HEK293 (cell line): Measurements from ENCODE around the gene ELAVL4.

ENCODE experiments used
- CTCF ChIA-PET: fragments of 350-600 bp; formaldehyde crosslinking; extraction: SDS; loops from one replicate; lab custom pipeline; 2021; ENCODE audit warnings: antibody characterized with exemption; lab: Yijun Ruan, JAX
- POLR2A ChIA-PET: fragments of 300-600 bp; formaldehyde crosslinking; extraction: SDS; loops from one replicate; lab custom pipeline; 2020; ENCODE audit warnings: antibody characterized with exemption, inconsistent platforms; lab: Yijun Ruan, JAX
- H3K27ac ChIP-seq: fragments of 200-500 bp; sonication (Bioruptor generic); 2 replicates; pipeline ENCODE4 v1.5.1; 2014; ENCODE audit warnings: low read depth, low read length, control low read depth, inconsistent platforms; ENCODE audit errors: extremely low read depth
- H3K36me3 ChIP-seq, 2 experiments: fragments of 200-500 bp in 1 of 2; sonication (Bioruptor generic) in 1 of 2; 1 replicate in 1 of 2; 2 replicates in 1 of 2; pipeline ENCODE4 v1.5.1; 2014 to 2017; ENCODE audit warnings: inconsistent platforms in 2 of 2, low read length in 2 of 2; ENCODE audit not compliant: control insufficient read depth in 2 of 2, insufficient read depth in 1 of 2
- H3K4me1 ChIP-seq: fragments of 200-500 bp; sonication (Bioruptor generic); 2 replicates; pipeline ENCODE4 v1.5.1; 2014; ENCODE audit warnings: mild to moderate bottlenecking, low read length, inconsistent platforms; ENCODE audit not compliant: control insufficient read depth, insufficient read depth
- H3K4me3 ChIP-seq: 2 replicates; pipeline ENCODE4 v1.5.1; 2011; ENCODE audit warnings: low read depth, mild to moderate bottlenecking, control low read depth, low read length, moderate library complexity
- H3K9me3 ChIP-seq: fragments of 200-500 bp; sonication (Bioruptor generic); 2 replicates; pipeline ENCODE4 v1.5.1; 2014; ENCODE audit warnings: low read depth, low read length, inconsistent platforms; ENCODE audit not compliant: control insufficient read depth, insufficient read depth
- AEBP2 ChIP-seq: fragments of 450-650 bp; formaldehyde crosslinking; IDR thresholded peaks from 2 replicates; pipeline ENCODE4 v1.5.1; 2016; ENCODE audit warnings: missing biosample characterization, missing genetic modification characterization, borderline replicate concordance
- IKZF3 ChIP-seq: fragments of 450-650 bp; IDR thresholded peaks from 2 replicates; pipeline ENCODE4 v1.5.0; 2018; ENCODE audit warnings: missing biosample characterization, mild to moderate bottlenecking, missing genetic modification characterization, moderate library complexity
- KLF9 ChIP-seq: fragments of 450-650 bp; formaldehyde crosslinking; IDR thresholded peaks from 2 replicates; pipeline ENCODE4 v1.5.1; 2016; ENCODE audit warnings: missing biosample characterization, missing genetic modification characterization, low read depth
- MYNN ChIP-seq: fragments of 450-650 bp; formaldehyde crosslinking; IDR thresholded peaks from 2 replicates; pipeline ENCODE4 v1.5.1; 2016; ENCODE audit warnings: missing biosample characterization, missing genetic modification characterization, borderline replicate concordance
- SCRT1 ChIP-seq: fragments of 450-650 bp; formaldehyde crosslinking; IDR thresholded peaks from 2 replicates; pipeline ENCODE4 v1.5.1; 2016; ENCODE audit warnings: missing biosample characterization, missing genetic modification characterization, borderline replicate concordance
- TCF7L2 ChIP-seq: IDR thresholded peaks from 2 replicates; pipeline ENCODE4 v1.6.1; 2011; ENCODE audit warnings: low read depth, mild to moderate bottlenecking, inconsistent platforms, low read length, moderate library complexity, borderline replicate concordance
- ZBTB1 ChIP-seq: fragments of 450-650 bp; formaldehyde crosslinking; IDR thresholded peaks from 2 replicates; pipeline ENCODE4 v1.5.1; 2016; ENCODE audit warnings: missing biosample characterization, missing genetic modification characterization
- ZFHX2 ChIP-seq: fragments of 450-650 bp; formaldehyde crosslinking; conservative IDR thresholded peaks from 2 replicates; pipeline ENCODE4 v1.5.1; 2016; ENCODE audit warnings: missing biosample characterization, missing genetic modification characterization
- ZFP3 ChIP-seq: fragments of 450-650 bp; formaldehyde crosslinking; IDR thresholded peaks from 2 replicates; pipeline ENCODE4 v1.5.1; 2016; ENCODE audit warnings: low read depth, missing biosample characterization, missing genetic modification characterization
- ZFP37 ChIP-seq: fragments of 450-650 bp; formaldehyde crosslinking; IDR thresholded peaks from 2 replicates; pipeline ENCODE4 v1.5.1; 2016; ENCODE audit warnings: missing biosample characterization, missing genetic modification characterization
- ZNF112 ChIP-seq: fragments of 450-650 bp; formaldehyde crosslinking; IDR thresholded peaks from 2 replicates; pipeline ENCODE4 v1.5.0; 2017; ENCODE audit warnings: missing biosample characterization, missing genetic modification characterization
- ZNF146 ChIP-seq: fragments of 450-650 bp; formaldehyde crosslinking; IDR thresholded peaks from 2 replicates; pipeline ENCODE4 v1.5.1; 2016; ENCODE audit warnings: missing biosample characterization, missing genetic modification characterization
- ZNF169 ChIP-seq: fragments of 450-650 bp; formaldehyde crosslinking; IDR thresholded peaks from 2 replicates; pipeline ENCODE4 v1.5.1; 2016; ENCODE audit warnings: missing biosample characterization, missing genetic modification characterization
- ZNF248 ChIP-seq: fragments of 450-650 bp; formaldehyde crosslinking; IDR thresholded peaks from 2 replicates; pipeline ENCODE4 v1.5.1; 2017; ENCODE audit warnings: missing biosample characterization, missing genetic modification characterization
- ZNF549 ChIP-seq: fragments of 450-650 bp; IDR thresholded peaks from 2 replicates; pipeline ENCODE4 v1.5.1; 2018; ENCODE audit warnings: missing biosample characterization, missing genetic modification characterization, mild to moderate bottlenecking, inconsistent platforms, moderate library complexity
- ZNF558 ChIP-seq: fragments of 450-650 bp; formaldehyde crosslinking; IDR thresholded peaks from 2 replicates; pipeline ENCODE4 v1.5.1; 2016; ENCODE audit warnings: missing biosample characterization, missing genetic modification characterization
- ZNF610 ChIP-seq: fragments of 450-650 bp; formaldehyde crosslinking; IDR thresholded peaks from 2 replicates; pipeline ENCODE4 v1.5.1; 2016; ENCODE audit warnings: missing biosample characterization, missing genetic modification characterization, borderline replicate concordance
- ZNF639 ChIP-seq: fragments of 450-650 bp; formaldehyde crosslinking; IDR thresholded peaks from 2 replicates; pipeline ENCODE4 v1.5.1; 2016; ENCODE audit warnings: missing biosample characterization, missing genetic modification characterization
- ZNF670 ChIP-seq: fragments of 450-650 bp; formaldehyde crosslinking; IDR thresholded peaks from 2 replicates; pipeline ENCODE4 v1.5.1; 2016; ENCODE audit warnings: missing biosample characterization, missing genetic modification characterization, low read depth
- ZNF768 ChIP-seq: fragments of 450-650 bp; formaldehyde crosslinking; IDR thresholded peaks from 2 replicates; pipeline ENCODE4 v1.5.1; 2018; ENCODE audit warnings: missing biosample characterization, mild to moderate bottlenecking, missing genetic modification characterization
- ZSCAN18 ChIP-seq: fragments of 450-650 bp; formaldehyde crosslinking; IDR thresholded peaks from 2 replicates; pipeline ENCODE4 v1.5.1; 2016; ENCODE audit warnings: missing biosample characterization, missing genetic modification characterization
- TF ChIP-seq, protein P1 (sequence below): fragments of 450-650 bp; formaldehyde crosslinking; IDR thresholded peaks from 2 replicates; pipeline ENCODE4 v1.5.1; 2017; ENCODE audit warnings: missing biosample characterization, missing genetic modification characterization
- TF ChIP-seq, protein P2 (sequence below): fragments of 450-650 bp; formaldehyde crosslinking; IDR thresholded peaks from 2 replicates; pipeline ENCODE4 v1.5.1; 2016; ENCODE audit warnings: missing biosample characterization, missing genetic modification characterization
- TF ChIP-seq, protein P3 (sequence below): fragments of 450-650 bp; formaldehyde crosslinking; IDR thresholded peaks from 2 replicates; pipeline ENCODE4 v1.5.1; 2016; ENCODE audit warnings: missing biosample characterization, missing genetic modification characterization

Gene ELAVL4

GRCh38 chr1:50135716-50136115 is 27.0 kb downstream of the ELAVL4 start:
- no peak overlapping the region for H3K27ac ChIP-seq
- TF ChIP-seq ZFP37 (tag by site-specific recombination): no peak
- TF ChIP-seq ZFP3 (tag by site-specific recombination): no peak
- TF ChIP-seq SCRT1 (tag by site-specific recombination): no peak
- TF ChIP-seq ZBTB1 (tag by site-specific recombination): no peak
- TF ChIP-seq KLF9: no peak
- TF ChIP-seq TCF7L2: no peak
- CTCF ChIA-PET: interaction anchor here (0.6 kb wide), 1 partner anchor 30 kb away, joined by 4 read pairs; no protein-coding TSS in a partner anchor
- H3K4me1 ChIP-seq: no peaks in the 10 kb centered on the region
- POLR2A ChIA-PET: no interaction called here
- H3K9me3 ChIP-seq: no peaks in the 10 kb centered on the region
- no peaks in the 10 kb centered on the region for H3K36me3 ChIP-seq
- no peak overlapping the region for H3K4me3 ChIP-seq

DNA sequence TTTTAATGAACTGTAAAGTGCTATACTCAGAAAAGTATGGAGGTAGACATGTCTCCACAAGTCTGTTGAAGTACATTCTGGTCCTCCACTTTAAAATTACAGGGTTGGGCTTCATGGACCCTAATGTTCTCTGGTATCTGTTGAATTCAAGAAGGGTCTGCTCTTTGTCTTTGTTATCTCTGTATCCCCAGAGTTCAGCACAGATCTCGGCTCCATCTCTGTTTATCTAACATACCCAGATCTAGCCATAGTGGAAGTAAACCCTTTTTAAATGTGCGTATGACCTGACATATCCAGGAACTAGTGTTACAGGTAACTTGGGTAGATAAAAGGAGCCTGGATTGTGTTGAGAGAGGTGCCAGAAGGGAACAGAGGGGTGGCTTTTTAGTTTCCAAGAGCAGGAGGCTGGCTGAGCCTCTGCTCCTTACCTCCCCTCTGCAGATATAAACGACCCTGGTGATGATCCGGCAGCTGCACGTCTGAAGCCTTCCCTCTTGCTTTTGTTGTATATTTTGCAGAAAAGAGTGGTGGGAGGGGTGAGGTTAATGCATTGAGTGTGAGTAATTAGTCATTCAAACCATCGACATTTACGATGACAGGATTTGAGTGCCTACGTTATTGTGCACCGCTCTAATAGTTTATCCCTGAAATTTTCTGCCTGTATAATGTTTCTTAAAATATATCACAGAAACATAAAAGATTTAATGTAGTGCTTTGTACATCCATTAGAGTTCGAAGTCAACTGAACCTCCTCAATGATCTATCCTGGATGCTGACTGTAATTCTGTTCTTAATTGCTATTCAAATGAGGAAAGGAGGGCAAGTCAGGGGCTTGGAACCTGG is 30.8 kb downstream of the ELAVL4 start:
- H3K27ac ChIP-seq: no peak overlapping the region
- no peaks in the 10 kb centered on the region for H3K36me3 ChIP-seq
- no peak overlapping the region for H3K4me3 ChIP-seq
- CTCF ChIA-PET: no interaction called here
- TF ChIP-seq ZFHX2 (no peak), IKZF3 (tag by site-specific recombination) (no peak), ZNF248 (tag by site-specific recombination) (no peak), ZNF169 (tag by site-specific recombination) (no peak), ZNF146 (tag by site-specific recombination) (no peak), ZNF558 (tag by site-specific recombination) (no peak), ZNF768 (tag by site-specific recombination) (no peak), MYNN (tag by site-specific recombination) (no peak), AEBP2 (tag by site-specific recombination) (no peak), ZNF112 (no peak), ZNF549 (tag by site-specific recombination) (no peak), ZNF670 (tag by site-specific recombination) (no peak), ZSCAN18 (tag by site-specific recombination) (no peak), ZNF639 (no peak), ZNF610 (no peak)
- TF ChIP-seq, protein P1, sequence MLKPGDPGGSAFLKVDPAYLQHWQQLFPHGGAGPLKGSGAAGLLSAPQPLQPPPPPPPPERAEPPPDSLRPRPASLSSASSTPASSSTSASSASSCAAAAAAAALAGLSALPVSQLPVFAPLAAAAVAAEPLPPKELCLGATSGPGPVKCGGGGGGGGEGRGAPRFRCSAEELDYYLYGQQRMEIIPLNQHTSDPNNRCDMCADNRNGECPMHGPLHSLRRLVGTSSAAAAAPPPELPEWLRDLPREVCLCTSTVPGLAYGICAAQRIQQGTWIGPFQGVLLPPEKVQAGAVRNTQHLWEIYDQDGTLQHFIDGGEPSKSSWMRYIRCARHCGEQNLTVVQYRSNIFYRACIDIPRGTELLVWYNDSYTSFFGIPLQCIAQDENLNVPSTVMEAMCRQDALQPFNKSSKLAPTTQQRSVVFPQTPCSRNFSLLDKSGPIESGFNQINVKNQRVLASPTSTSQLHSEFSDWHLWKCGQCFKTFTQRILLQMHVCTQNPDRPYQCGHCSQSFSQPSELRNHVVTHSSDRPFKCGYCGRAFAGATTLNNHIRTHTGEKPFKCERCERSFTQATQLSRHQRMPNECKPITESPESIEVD (tag by site-specific recombination): no peak
- TF ChIP-seq, protein P2, sequence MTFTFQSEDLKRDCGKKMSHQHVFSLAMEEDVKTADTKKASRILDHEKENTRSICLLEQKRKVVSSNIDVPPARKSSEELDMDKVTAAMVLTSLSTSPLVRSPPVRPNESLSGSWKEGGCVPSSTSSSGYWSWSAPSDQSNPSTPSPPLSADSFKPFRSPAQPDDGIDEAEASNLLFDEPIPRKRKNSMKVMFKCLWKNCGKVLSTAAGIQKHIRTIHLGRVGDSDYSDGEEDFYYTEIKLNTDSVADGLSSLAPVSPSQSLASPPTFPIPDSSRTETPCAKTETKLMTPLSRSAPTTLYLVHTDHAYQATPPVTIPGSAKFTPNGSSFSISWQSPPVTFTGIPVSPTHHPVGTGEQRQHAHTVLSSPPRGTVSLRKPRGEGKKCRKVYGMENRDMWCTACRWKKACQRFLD: no peak
- TF ChIP-seq, protein P3, sequence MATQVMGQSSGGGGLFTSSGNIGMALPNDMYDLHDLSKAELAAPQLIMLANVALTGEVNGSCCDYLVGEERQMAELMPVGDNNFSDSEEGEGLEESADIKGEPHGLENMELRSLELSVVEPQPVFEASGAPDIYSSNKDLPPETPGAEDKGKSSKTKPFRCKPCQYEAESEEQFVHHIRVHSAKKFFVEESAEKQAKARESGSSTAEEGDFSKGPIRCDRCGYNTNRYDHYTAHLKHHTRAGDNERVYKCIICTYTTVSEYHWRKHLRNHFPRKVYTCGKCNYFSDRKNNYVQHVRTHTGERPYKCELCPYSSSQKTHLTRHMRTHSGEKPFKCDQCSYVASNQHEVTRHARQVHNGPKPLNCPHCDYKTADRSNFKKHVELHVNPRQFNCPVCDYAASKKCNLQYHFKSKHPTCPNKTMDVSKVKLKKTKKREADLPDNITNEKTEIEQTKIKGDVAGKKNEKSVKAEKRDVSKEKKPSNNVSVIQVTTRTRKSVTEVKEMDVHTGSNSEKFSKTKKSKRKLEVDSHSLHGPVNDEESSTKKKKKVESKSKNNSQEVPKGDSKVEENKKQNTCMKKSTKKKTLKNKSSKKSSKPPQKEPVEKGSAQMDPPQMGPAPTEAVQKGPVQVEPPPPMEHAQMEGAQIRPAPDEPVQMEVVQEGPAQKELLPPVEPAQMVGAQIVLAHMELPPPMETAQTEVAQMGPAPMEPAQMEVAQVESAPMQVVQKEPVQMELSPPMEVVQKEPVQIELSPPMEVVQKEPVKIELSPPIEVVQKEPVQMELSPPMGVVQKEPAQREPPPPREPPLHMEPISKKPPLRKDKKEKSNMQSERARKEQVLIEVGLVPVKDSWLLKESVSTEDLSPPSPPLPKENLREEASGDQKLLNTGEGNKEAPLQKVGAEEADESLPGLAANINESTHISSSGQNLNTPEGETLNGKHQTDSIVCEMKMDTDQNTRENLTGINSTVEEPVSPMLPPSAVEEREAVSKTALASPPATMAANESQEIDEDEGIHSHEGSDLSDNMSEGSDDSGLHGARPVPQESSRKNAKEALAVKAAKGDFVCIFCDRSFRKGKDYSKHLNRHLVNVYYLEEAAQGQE (tag by site-specific recombination): no peak
- H3K9me3 ChIP-seq: no peaks in the 10 kb centered on the region
- POLR2A ChIA-PET: no interaction called here
- H3K4me1 ChIP-seq: no peaks in the 10 kb centered on the region
